Uterus (tissue), 2 donors: ENCODE data around the gene RGL3.
"Not testable (repeated sequence)": the region's sequence is repeated elsewhere in the genome, so short reads cannot be mapped to it uniquely, and the experiment has no call there.

Source experiments
- POLR2A ChIP-seq, 2 donors: fragments of 450-650 bp; IDR thresholded peaks; one replicate each; pipeline ENCODE4 v1.6.1; 2016; ENCODE audit warnings: antibody characterized with exemption in 2 of 2, mild to moderate bottlenecking in 1 of 2, moderate library complexity in 1 of 2
- TF ChIP-seq, protein P1 (sequence below), 4 experiments: fragments of 200-600 bp in 2 of 4; fragments of 450-650 bp in 2 of 4; sonication (generic) in 2 of 4; IDR thresholded peaks; one replicate each; pipeline ENCODE4 v1.5.1; 2016 to 2019; ENCODE audit warnings: antibody characterized with exemption in 4 of 4, mild to moderate bottlenecking in 2 of 4, moderate library complexity in 1 of 4

DNA sequence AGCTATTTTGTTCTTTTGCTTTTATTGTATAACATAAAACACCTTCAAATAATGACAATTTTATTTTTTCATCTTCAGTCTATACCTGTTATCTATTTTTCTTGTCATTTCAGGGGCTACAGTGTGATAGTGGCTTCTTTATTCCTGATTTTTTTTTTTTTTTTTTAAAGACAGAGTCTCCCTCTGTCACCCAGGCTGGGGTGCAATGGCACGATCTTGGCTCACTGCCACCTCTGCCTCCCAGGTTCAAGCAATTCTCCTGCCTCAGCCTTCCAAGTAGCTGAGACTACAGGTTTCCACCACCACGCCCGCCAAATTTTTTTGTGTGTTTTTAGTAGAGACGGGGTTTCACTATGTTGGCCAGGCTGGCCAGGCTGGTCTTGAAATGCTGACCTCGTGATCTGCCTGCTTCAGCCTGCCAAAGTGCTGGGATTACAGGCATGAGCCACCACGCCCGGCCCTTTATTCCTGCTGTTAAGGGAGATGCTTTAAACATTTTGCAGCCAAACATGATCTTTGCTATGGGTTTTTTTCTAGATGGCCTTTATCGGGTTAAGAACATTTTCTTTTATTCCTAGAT, 49.2 kb upstream of the RGL3 start:
- TF ChIP-seq, protein P1, sequence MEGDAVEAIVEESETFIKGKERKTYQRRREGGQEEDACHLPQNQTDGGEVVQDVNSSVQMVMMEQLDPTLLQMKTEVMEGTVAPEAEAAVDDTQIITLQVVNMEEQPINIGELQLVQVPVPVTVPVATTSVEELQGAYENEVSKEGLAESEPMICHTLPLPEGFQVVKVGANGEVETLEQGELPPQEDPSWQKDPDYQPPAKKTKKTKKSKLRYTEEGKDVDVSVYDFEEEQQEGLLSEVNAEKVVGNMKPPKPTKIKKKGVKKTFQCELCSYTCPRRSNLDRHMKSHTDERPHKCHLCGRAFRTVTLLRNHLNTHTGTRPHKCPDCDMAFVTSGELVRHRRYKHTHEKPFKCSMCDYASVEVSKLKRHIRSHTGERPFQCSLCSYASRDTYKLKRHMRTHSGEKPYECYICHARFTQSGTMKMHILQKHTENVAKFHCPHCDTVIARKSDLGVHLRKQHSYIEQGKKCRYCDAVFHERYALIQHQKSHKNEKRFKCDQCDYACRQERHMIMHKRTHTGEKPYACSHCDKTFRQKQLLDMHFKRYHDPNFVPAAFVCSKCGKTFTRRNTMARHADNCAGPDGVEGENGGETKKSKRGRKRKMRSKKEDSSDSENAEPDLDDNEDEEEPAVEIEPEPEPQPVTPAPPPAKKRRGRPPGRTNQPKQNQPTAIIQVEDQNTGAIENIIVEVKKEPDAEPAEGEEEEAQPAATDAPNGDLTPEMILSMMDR (IDR thresholded peaks at IDR 0.05), result not testable (repeated sequence)
- TF ChIP-seq POLR2A (IDR thresholded peaks at IDR 0.05), result not testable (repeated sequence)
